ENCODE measurements around the gene ANLN. TPM values are rescaled to one million over a fixed set of nuclear protein-coding genes. Genes with fewer than 3 reads are reported as not detected.

The ANLN gene
- total RNA-seq, 1 experiment from 2014 or later = 130 TPM

- Histone ChIP-seq H3K27ac (ENCODE audit: low read depth, low read length) (no peak overlapping the region), H3K4me3 (replicated peaks in 1 of 2; ENCODE audit: low read depth in 1 of 2, low read length in 2 of 2) (no peak overlapping the region), H4K20me1 (ENCODE audit: insufficient read depth) (no peaks in the 10 kb centered on the region), H3K9me2 (ENCODE audit: insufficient read depth) (no peaks in the 10 kb centered on the region), H3K9me3 (ENCODE audit: control insufficient read depth in 1 of 2, insufficient read depth in 1 of 2, low read depth in 1 of 2, low read length in 2 of 2) (no peaks in the 10 kb centered on the region), H3K4me1 (ENCODE audit: control insufficient read depth in 1 of 2, insufficient read depth in 2 of 2, low read length in 2 of 2) (no peaks in the 10 kb centered on the region), H3K36me3 (ENCODE audit: control insufficient read depth in 1 of 2, insufficient read depth in 2 of 2, low read length in 2 of 2) (no peaks in the 10 kb centered on the region), H3K27me3 (ENCODE audit: insufficient read depth, low read length) (no peaks in the 10 kb centered on the region), H2AFZ (ENCODE audit: low read depth, low read length, poor library complexity, severe bottlenecking) (no peak overlapping the region), H3K9ac (ENCODE audit: low read length) (no peak overlapping the region), H3K4me2 (ENCODE audit: low read length) (no peak overlapping the region), H3K79me2 (ENCODE audit: insufficient read depth, low read length) (no peaks in the 10 kb centered on the region)
- intact Hi-C loops (cut with micrococcal nuclease) = no loop called here
- ChIA-PET POLR2A (interaction anchor here (0.6 kb wide), 1 partner anchor 9 kb away, joined by 3 read pairs; no protein-coding TSS in a partner anchor), CTCF (interaction anchor here (1.0 to 1.3 kb wide), 2 partner anchors 19 to 202 kb away, joined by 3 read pairs; no protein-coding TSS in a partner anchor), RAD21 (ENCODE audit: low non-redundant PET in 1 of 2, low total read pairs in 2 of 2, uncharacterized antibody in 2 of 2, unreplicated experiment in 2 of 2) (no interaction called here)
- DNase-seq (ENCODE audit: low read depth, low spot score) (no peak), ATAC-seq (no peak)
- TF ChIP-seq, protein P1, sequence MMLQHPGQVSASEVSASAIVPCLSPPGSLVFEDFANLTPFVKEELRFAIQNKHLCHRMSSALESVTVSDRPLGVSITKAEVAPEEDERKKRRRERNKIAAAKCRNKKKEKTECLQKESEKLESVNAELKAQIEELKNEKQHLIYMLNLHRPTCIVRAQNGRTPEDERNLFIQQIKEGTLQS (IDR thresholded peaks at IDR 0.05) = no peak
- no peak for TF ChIP-seq RAD21 (IDR thresholded peaks at IDR 0.05; ENCODE audit: low read depth)
- no peak for TF ChIP-seq CTCF (IDR thresholded peaks at IDR 0.05 in 2 of 3, conservative IDR thresholded peaks at IDR 0.05 in 1 of 3; ENCODE audit: borderline replicate concordance in 1 of 3, insufficient read depth in 1 of 3, low read depth in 2 of 3, low read length in 2 of 3)
- no peak for TF ChIP-seq CEBPB (IDR thresholded peaks at IDR 0.05; ENCODE audit: low read depth)
- BruUV-seq (replicated peaks) = no TSS peak
These were observed 79.6 kb downstream of the ANLN start for GRCh38 chr7:36469236-36469635.

DNA sequence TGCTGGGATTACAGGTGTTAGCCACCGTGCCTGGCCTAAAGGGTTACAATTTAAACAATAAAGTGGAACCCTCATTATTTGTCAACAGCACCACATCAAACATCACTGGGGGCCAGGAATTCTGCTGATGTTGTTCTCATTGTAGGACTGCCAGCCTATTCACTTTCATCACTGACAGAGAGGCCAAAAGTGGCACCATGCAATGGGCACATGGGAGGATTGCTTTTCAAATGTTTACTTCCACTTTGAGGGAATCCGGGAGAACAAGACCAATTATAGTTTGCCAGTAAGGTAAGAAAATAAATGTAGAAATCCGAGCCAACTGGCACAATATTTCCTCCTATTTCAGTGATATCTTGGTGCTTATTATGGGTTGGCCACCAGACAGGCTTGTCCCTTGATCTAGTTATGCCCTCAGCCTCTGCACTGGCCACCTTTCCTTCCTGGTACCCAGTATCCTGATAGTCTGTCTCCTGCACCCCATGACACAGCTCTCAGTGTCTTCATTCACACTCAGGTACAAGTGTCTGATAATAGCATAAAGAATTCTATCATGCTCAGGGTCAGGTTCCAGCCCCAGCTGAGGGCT is 82.6 kb downstream of the ANLN start:
- ChIA-PET CTCF (interaction anchor here (0.9 to 5.3 kb wide), 8 partner anchors 31 to 728 kb away, joined by 3 to 43 read pairs (median 5); no protein-coding TSS in a partner anchor), RAD21 (ENCODE audit: low non-redundant PET in 1 of 2, low total read pairs in 2 of 2, uncharacterized antibody in 2 of 2, unreplicated experiment in 2 of 2) (interaction anchor here in 1 of 2 experiments (1.5 kb wide), 1 partner anchor 709 kb away, joined by 7 read pairs; no protein-coding TSS in a partner anchor), POLR2A (no interaction called here)
- intact Hi-C loops (cut with micrococcal nuclease) = no loop called here
- Histone ChIP-seq H3K9ac (ENCODE audit: low read length) (no peak overlapping the region), H3K27me3 (ENCODE audit: insufficient read depth, low read length) (no peaks in the 10 kb centered on the region), H3K36me3 (ENCODE audit: control insufficient read depth in 1 of 2, insufficient read depth in 2 of 2, low read length in 2 of 2) (no peaks in the 10 kb centered on the region), H3K4me3 (replicated peaks in 1 of 2; ENCODE audit: low read depth in 1 of 2, low read length in 2 of 2) (no peak overlapping the region), H2AFZ (ENCODE audit: low read depth, low read length, poor library complexity, severe bottlenecking) (no peak overlapping the region), H3K9me3 (ENCODE audit: control insufficient read depth in 1 of 2, insufficient read depth in 1 of 2, low read depth in 1 of 2, low read length in 2 of 2) (no peaks in the 10 kb centered on the region), H3K27ac (ENCODE audit: low read depth, low read length) (no peak overlapping the region), H3K4me1 (ENCODE audit: control insufficient read depth in 1 of 2, insufficient read depth in 2 of 2, low read length in 2 of 2) (no peaks in the 10 kb centered on the region), H3K79me2 (ENCODE audit: insufficient read depth, low read length) (no peaks in the 10 kb centered on the region), H4K20me1 (ENCODE audit: insufficient read depth) (no peaks in the 10 kb centered on the region), H3K4me2 (ENCODE audit: low read length) (no peak overlapping the region), H3K9me2 (ENCODE audit: insufficient read depth) (no peaks in the 10 kb centered on the region)
- BruUV-seq (replicated peaks) = no TSS peak
- DNase-seq (ENCODE audit: low read depth, low spot score) (no peak), ATAC-seq (no peak)
- TF ChIP-seq POLR2AphosphoS5 (IDR thresholded peaks at IDR 0.05; ENCODE audit: low read depth, low read length) (no peak), EGR1 (IDR thresholded peaks at IDR 0.05; ENCODE audit: low read depth) (no peak), CTCF (IDR thresholded peaks at IDR 0.05 in 2 of 3, conservative IDR thresholded peaks at IDR 0.05 in 1 of 3; ENCODE audit: borderline replicate concordance in 1 of 3, insufficient read depth in 1 of 3, low read depth in 2 of 3, low read length in 2 of 3) (no peak), EZH2 (IDR thresholded peaks at IDR 0.05) (no peak), CBX3 (IDR thresholded peaks at IDR 0.05; ENCODE audit: low read depth) (no peak), SRF (IDR thresholded peaks at IDR 0.05; ENCODE audit: low read depth) (no peak), SP1 (IDR thresholded peaks at IDR 0.05; ENCODE audit: low read depth) (no peak), ZFX (IDR thresholded peaks at IDR 0.05) (no peak), JUND (IDR thresholded peaks at IDR 0.05) (no peak)
- TF ChIP-seq, protein P2, sequence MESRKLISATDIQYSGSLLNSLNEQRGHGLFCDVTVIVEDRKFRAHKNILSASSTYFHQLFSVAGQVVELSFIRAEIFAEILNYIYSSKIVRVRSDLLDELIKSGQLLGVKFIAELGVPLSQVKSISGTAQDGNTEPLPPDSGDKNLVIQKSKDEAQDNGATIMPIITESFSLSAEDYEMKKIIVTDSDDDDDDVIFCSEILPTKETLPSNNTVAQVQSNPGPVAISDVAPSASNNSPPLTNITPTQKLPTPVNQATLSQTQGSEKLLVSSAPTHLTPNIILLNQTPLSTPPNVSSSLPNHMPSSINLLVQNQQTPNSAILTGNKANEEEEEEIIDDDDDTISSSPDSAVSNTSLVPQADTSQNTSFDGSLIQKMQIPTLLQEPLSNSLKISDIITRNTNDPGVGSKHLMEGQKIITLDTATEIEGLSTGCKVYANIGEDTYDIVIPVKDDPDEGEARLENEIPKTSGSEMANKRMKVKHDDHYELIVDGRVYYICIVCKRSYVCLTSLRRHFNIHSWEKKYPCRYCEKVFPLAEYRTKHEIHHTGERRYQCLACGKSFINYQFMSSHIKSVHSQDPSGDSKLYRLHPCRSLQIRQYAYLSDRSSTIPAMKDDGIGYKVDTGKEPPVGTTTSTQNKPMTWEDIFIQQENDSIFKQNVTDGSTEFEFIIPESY (IDR thresholded peaks at IDR 0.05; ENCODE audit: extremely low read depth, insufficient replicate concordance, low read length) = no peak
